Testis (tissue), 3 donors: ENCODE data around the gene CD44. TPM values are rescaled to one million over a fixed set of nuclear protein-coding genes. Genes with fewer than 3 reads are reported as not detected.

ENCODE experiments used
- DNase-seq: peaks from one replicate; pipeline ENCODE4 v3.0.0-alpha.2; 2019
- H3K27ac ChIP-seq, 2 donors: fragments of 200-600 bp; sonication (generic); one replicate each; pipeline ENCODE4 v1.5.1; 2019
- H3K27me3 ChIP-seq: fragments of 200-600 bp; sonication (generic); one replicate; pipeline ENCODE4 v1.5.1; 2019
- H3K36me3 ChIP-seq: fragments of 200-600 bp; sonication (generic); one replicate; pipeline ENCODE4 v1.5.1; 2017; ENCODE audit warnings: low read depth; ENCODE audit errors: missing control alignments
- H3K4me1 ChIP-seq: fragments of 200-600 bp; sonication (generic); one replicate; pipeline ENCODE4 v1.5.1; 2019
- H3K4me3 ChIP-seq, 2 donors: fragments of 200-600 bp; sonication (generic); one replicate each; pipeline ENCODE4 v1.5.1; 2017 to 2019
- H3K9me3 ChIP-seq: fragments of 200-600 bp; sonication (generic); one replicate; pipeline ENCODE4 v1.5.1; 2017
- POLR2A ChIP-seq: fragments of 450-650 bp; IDR thresholded peaks from one replicate; pipeline ENCODE4 v1.6.1; 2017; ENCODE audit warnings: antibody characterized with exemption, mild to moderate bottlenecking, moderate library complexity
- WGBS, 2 donors: methylation state at CpG; one replicate each; pipeline ENCODE4 v1.1.5; 2018; 5-methylcytosine and 5-hydroxymethylcytosine counted together
- intact Hi-C: fragments of 100-400 bp; cut with DNase I; formaldehyde crosslinking; loops from one replicate; pipeline ENCODE4 v1.15.1; 2023; ENCODE audit warnings: low total_unique reads
- polyA plus RNA-seq: library from polyadenylated mRNA; stranded (reverse); fragments of 350-450 nt; fragmentation: Illumina TruSeq; extraction: RNeasy Lipid Tissue Mini Kit (QIAGEN cat#74804); gene quantifications from one replicate; pipeline ENCODE4 v1.2.3, GENCODE V29; 2014; ENCODE audit warnings: low read depth, low replicate concordance; ENCODE audit not compliant: insufficient read depth
- total RNA-seq, 2 donors: library from RNA; depleted of rRNA; stranded (reverse); fragments of >200 nt; gene quantifications; one replicate each; pipeline ENCODE4 v1.2.3, GENCODE V29; 2016
- TF ChIP-seq, protein P1 (sequence below), 3 experiments: fragments of 450-650 bp in 2 of 3; fragments of 200-600 bp in 1 of 3; sonication (generic) in 1 of 3; IDR thresholded peaks; one replicate each; pipeline ENCODE4 v1.5.1; 2016 to 2019; ENCODE audit warnings: antibody characterized with exemption in 3 of 3, mild to moderate bottlenecking in 2 of 3, moderate library complexity in 1 of 3

The CD44 gene
- total and polyA plus RNA-seq, 3 donors from 2014 or later = 4.0 to 44.5 (median 13.4) TPM

DNA sequence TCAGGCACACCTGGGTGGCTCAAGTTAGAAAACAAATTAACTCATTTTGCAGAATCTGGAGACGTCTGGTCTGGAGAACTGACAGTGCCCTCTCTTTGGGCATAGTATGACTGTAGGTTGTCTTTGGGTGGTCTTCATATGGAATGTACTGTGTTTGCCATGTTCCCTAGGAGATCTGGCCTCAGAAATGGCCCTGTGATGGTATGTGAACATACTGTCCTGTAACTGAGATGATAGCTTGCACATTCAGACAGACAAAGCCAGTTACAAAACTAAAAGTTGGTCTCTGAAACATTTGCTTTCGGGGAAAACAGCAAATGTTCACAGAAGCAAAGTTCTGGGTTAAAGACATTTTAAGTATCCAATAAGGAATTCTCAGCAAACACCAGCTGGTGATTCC, 29.7 kb downstream of the CD44 start:
- WGBS, 2 donors = 66 to 76% methylated on average over 2 of the region's 2 CpGs
- Histone ChIP-seq H3K36me3 (no peaks in the 10 kb centered on the region), H3K27ac (no peak overlapping the region), H3K9me3 (no peaks in the 10 kb centered on the region), H3K27me3 (no peaks in the 10 kb centered on the region), H3K4me1 (no peaks in the 10 kb centered on the region), H3K4me3 (no peak overlapping the region)
- no peak for DNase-seq
- no peak for TF ChIP-seq POLR2A
- TF ChIP-seq, protein P1, sequence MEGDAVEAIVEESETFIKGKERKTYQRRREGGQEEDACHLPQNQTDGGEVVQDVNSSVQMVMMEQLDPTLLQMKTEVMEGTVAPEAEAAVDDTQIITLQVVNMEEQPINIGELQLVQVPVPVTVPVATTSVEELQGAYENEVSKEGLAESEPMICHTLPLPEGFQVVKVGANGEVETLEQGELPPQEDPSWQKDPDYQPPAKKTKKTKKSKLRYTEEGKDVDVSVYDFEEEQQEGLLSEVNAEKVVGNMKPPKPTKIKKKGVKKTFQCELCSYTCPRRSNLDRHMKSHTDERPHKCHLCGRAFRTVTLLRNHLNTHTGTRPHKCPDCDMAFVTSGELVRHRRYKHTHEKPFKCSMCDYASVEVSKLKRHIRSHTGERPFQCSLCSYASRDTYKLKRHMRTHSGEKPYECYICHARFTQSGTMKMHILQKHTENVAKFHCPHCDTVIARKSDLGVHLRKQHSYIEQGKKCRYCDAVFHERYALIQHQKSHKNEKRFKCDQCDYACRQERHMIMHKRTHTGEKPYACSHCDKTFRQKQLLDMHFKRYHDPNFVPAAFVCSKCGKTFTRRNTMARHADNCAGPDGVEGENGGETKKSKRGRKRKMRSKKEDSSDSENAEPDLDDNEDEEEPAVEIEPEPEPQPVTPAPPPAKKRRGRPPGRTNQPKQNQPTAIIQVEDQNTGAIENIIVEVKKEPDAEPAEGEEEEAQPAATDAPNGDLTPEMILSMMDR (IDR thresholded peaks at IDR 0.05) = no peak
- intact Hi-C loops = no loop called here

DNA sequence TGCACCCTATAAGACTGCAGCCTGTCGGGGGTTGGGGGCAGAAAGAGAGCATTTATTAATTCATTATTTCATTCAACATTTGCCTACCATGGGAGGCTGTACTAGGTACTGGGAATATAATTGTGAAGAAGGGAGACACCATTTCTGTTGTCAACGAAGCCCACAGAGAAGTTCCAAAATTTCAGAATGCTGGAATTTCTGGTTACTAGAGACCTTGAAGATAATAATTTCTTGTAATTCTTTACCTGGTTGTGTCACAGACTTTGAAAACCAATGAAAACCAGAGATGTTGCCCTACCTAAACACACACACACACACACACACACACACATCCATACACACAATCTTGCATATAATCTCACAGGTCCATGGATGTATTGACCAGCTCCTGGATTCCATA, 30.1 kb downstream of the CD44 start:
- H3K27me3 ChIP-seq = no peaks in the 10 kb centered on the region
- no peak for TF ChIP-seq POLR2A
- TF ChIP-seq, protein P1 (IDR thresholded peaks at IDR 0.05) = no peak
- no peaks in the 10 kb centered on the region for H3K9me3 ChIP-seq
- no peak overlapping the region for H3K4me3 ChIP-seq
- no peaks in the 10 kb centered on the region for H3K4me1 ChIP-seq
- DNase-seq = no peak
- 83 to 84% methylated on average over 2 of the region's 2 CpGs for WGBS, 2 donors
- intact Hi-C loops = no loop called here
- H3K36me3 ChIP-seq = no peaks in the 10 kb centered on the region
- no peak overlapping the region for H3K27ac ChIP-seq

- Histone ChIP-seq H3K27ac (no peak overlapping the region), H3K4me1 (no peaks in the 10 kb centered on the region), H3K36me3 (no peaks in the 10 kb centered on the region), H3K9me3 (no peaks in the 10 kb centered on the region), H3K27me3 (no peaks in the 10 kb centered on the region), H3K4me3 (no peak overlapping the region)
- WGBS, 2 donors = 88 to 91% methylated on average over 1 of the region's 1 CpG
- intact Hi-C loops = no loop called here
- TF ChIP-seq, protein P1 (IDR thresholded peaks at IDR 0.05) = no peak
- DNase-seq = no peak
Measured at GRCh38 chr11:35169754-35170153, 30.8 kb downstream of the CD44 start.

DNA sequence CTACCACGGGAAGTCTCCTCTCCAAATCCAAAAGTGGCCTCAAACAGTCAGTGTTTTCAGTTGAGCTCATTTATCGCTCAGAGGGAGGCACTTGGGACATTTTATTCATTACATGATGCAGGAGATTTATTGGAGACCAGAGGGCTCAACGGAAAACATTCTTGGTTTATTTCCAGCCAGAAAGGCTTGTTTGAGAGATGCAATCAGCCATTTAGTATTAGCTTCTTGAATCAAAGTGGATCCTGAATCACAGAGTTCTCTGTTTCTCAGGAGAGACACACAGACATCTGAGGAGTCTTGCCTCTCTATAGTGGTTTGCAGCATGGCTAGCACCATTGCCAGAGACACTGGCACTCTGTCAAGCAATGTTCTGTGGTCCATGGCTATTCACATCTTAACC, 31.5 kb downstream of the CD44 start:
- WGBS, 2 donors = 60 to 61% methylated on average over 3 of the region's 3 CpGs
- DNase-seq = no peak
- Histone ChIP-seq H3K9me3 (no peaks in the 10 kb centered on the region), H3K4me3 (no peak overlapping the region), H3K27me3 (no peaks in the 10 kb centered on the region), H3K27ac (no peak overlapping the region), H3K4me1 (no peaks in the 10 kb centered on the region), H3K36me3 (no peaks in the 10 kb centered on the region)
- TF ChIP-seq, protein P1 (IDR thresholded peaks at IDR 0.05) = no peak
- no peak for TF ChIP-seq POLR2A
- intact Hi-C loops = no loop called here

GRCh38 chr11:35171226-35171625, 32.3 kb downstream of the CD44 start:
- TF ChIP-seq, protein P1 (IDR thresholded peaks at IDR 0.05) = no peak
- TF ChIP-seq POLR2A = no peak
- no peak for DNase-seq
- intact Hi-C loops = no loop called here
- H3K4me3 ChIP-seq = no peak overlapping the region
- no peaks in the 10 kb centered on the region for H3K27me3 ChIP-seq
- no peaks in the 10 kb centered on the region for H3K36me3 ChIP-seq
- H3K4me1 ChIP-seq = no peaks in the 10 kb centered on the region
- H3K27ac ChIP-seq = no peak overlapping the region
- WGBS, 2 donors = 86% methylated on average over 1 of the region's 1 CpG
- H3K9me3 ChIP-seq = no peaks in the 10 kb centered on the region
